K562 (cell line): ENCODE measurements around the gene NOLC1. TPM values are rescaled to one million over a fixed set of nuclear protein-coding genes. Genes with fewer than 3 reads are reported as not detected.

Source experiments
- ATF7 ChIP-seq: fragments of 450-650 bp; IDR thresholded peaks from 2 replicates; pipeline ENCODE4 v1.7.1; 2014; ENCODE audit warnings: mild to moderate bottlenecking, moderate library complexity
- EP400 ChIP-seq: fragments of 450-650 bp; IDR thresholded peaks from 2 replicates; pipeline ENCODE4 v1.6.1; 2017; ENCODE audit warnings: antibody characterized with exemption, mild to moderate bottlenecking, moderate library complexity
- KAT7 ChIP-seq: sonication (generic); formaldehyde crosslinking; IDR thresholded peaks from 2 replicates; pipeline ENCODE4 v1.8.0; 2022; ENCODE audit warnings: missing genetic modification reagents, mild to moderate bottlenecking, borderline replicate concordance
- KLF10 ChIP-seq: fragments of 250-450 bp; sonication (Bioruptor Pico); IDR thresholded peaks from 2 replicates; pipeline ENCODE4 v1.6.1; 2021; ENCODE audit warnings: matching md5 sums
- MAZ ChIP-seq, 2 experiments: fragments of 450-650 bp in 1 of 2; sonication (generic) in 1 of 2; formaldehyde crosslinking; IDR thresholded peaks in 1 of 2; conservative IDR thresholded peaks in 1 of 2; 2 replicates each; pipeline versions ENCODE4 v1.4.0 to v1.5.0; 2020; ENCODE audit warnings: mild to moderate bottlenecking in 1 of 2, missing genetic modification reagents in 1 of 2
- PTRF ChIP-seq: fragments of 450-650 bp; IDR thresholded peaks from 2 replicates; pipeline ENCODE4 v1.6.1; 2016; ENCODE audit warnings: mild to moderate bottlenecking, missing genetic modification characterization, missing compliant biosample characterization
- TEAD4 ChIP-seq, 2 experiments: sonication (generic) in 1 of 2; formaldehyde crosslinking in 1 of 2; IDR thresholded peaks; 2 replicates each; pipeline versions ENCODE4 v1.6.1 to v1.8.0; 2012 to 2022; ENCODE audit warnings: borderline replicate concordance in 1 of 2, inconsistent platforms in 1 of 2, low read length in 1 of 2, mild to moderate bottlenecking in 1 of 2, missing genetic modification reagents in 1 of 2
- ZNF175 ChIP-seq: fragments of 200-800 bp; sonication (Bioruptor generic); IDR thresholded peaks from 2 replicates; pipeline ENCODE4 v1.6.1; 2016; ENCODE audit warnings: low read depth, mild to moderate bottlenecking, missing genetic modification characterization, missing compliant biosample characterization
- ZNF197 ChIP-seq: fragments of 200-800 bp; sonication (Bioruptor generic); IDR thresholded peaks from 2 replicates; pipeline ENCODE4 v1.6.1; 2016; ENCODE audit warnings: low read depth, missing genetic modification characterization, missing compliant biosample characterization
- ZNF24 ChIP-seq: fragments of 450-650 bp; IDR thresholded peaks from 2 replicates; pipeline ENCODE4 v1.6.1; 2016
- ZNF780A ChIP-seq: fragments of 250-450 bp; sonication (Bioruptor Pico); IDR thresholded peaks from 2 replicates; pipeline ENCODE4 v1.5.0; 2021; ENCODE audit warnings: mild to moderate bottlenecking
- polyA plus RNA-seq, 8 experiments: library from polyadenylated mRNA; depleted of rRNA in 4 of 8; stranded (reverse) in 5 of 8; unstranded in 3 of 8; fragments of >200 nt; fragmentation: Nextera tagmentation in 2 of 8; fragmentation: Illumina TruSeq in 1 of 8; extraction: Ambion mirVana in 2 of 8; extraction: Trizol in 1 of 8; gene quantifications; 2 replicates each; pipeline versions ENCODE4 v1.2.1 to v1.2.3, GENCODE V29; 2011 to 2014; ENCODE audit warnings: inconsistent platforms in 1 of 8, missing spikeins in 1 of 8
- total RNA-seq, 7 experiments: library from RNA; depleted of rRNA in 6 of 7; stranded (reverse); fragments of >200 nt in 6 of 7; fragmentation: Illumina TruSeq in 2 of 7; extraction: Trizol in 2 of 7; gene quantifications; 2 replicates each; pipeline versions ENCODE4 v1.2.1 to v1.2.3, GENCODE V29; 2011 to 2021; ENCODE audit warnings: low replicate concordance in 1 of 7
- TF ChIP-seq, protein P1 (sequence below): fragments of 250-450 bp; sonication (Bioruptor Pico); IDR thresholded peaks from 2 replicates; pipeline ENCODE4 v1.8.0; 2021; ENCODE audit warnings: moderate library complexity, mild to moderate bottlenecking, inconsistent platforms
- TF ChIP-seq, protein P2 (sequence below), 2 experiments: fragments of 450-650 bp; formaldehyde crosslinking in 1 of 2; IDR thresholded peaks; 2 replicates each; pipeline versions ENCODE4 v1.4.0 to v1.6.1; 2014 to 2020; ENCODE audit warnings: mild to moderate bottlenecking in 2 of 2, borderline replicate concordance in 1 of 2, low read depth in 1 of 2
- TF ChIP-seq, protein P3 (sequence below): sonication (generic); formaldehyde crosslinking; IDR thresholded peaks from 2 replicates; pipeline ENCODE4 v1.8.1; 2023; ENCODE audit warnings: mild to moderate bottlenecking, missing genetic modification reagents, moderate library complexity

Gene NOLC1
- total and polyA plus RNA-seq, 9 of the 15 experiments (the other 6 are each of a cell fraction or from before 2014, with no cell fraction given): 102 to 310 (median 165) TPM

DNA sequence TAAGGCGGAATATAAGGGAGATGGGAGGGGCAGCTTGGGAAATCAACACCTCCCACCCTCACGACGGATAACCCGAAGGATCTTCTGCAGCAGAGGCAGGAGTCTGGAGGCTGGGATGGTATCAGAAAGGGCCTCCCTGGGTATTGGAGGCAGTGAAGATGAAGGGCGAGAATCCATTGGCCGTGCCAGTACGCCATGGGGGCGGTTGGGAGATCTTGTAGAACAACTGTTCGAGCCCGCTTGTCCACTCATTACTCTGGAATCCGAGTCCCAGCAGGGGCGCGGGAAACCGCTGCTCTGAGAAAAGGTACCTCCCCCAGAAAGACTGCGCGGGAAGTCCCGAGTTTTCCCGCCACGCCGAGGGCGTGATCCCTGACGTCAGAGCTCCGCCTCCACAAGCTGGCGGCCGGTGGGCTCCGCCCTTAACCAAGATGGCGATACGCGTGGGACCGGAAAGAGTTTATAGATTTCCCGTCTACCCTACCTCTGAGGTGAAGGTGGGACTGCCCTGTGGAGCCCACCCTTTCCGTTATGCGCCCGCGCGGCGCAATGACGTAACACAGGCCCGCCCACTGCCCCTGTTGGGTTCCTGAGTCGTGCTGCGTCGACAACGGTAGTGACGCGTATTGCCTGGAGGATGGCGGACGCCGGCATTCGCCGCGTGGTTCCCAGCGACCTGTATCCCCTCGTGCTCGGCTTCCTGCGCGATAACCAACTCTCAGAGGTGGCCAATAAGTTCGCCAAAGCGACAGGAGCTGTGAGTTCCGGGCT, at the start of gene NOLC1 (continued):
- TF ChIP-seq TEAD4 (IDR thresholded peaks at IDR 0.05; ENCODE audit: low read length): peak; percentile 70
- no peak for TF ChIP-seq TEAD4 (CRISPR knock-in tag; IDR thresholded peaks at IDR 0.05; ENCODE audit: borderline replicate concordance)
- TF ChIP-seq KLF10 (CRISPR knock-in tag): no peak
- no peak for TF ChIP-seq ZNF175 (CRISPR knock-in tag)
- TF ChIP-seq ZNF24: peak; percentile 90
- TF ChIP-seq KAT7: peak; percentile 86; the same call in 1 of the 2 replicates
- TF ChIP-seq ZNF780A (CRISPR knock-in tag): no peak
- no peak for TF ChIP-seq ZNF197 (CRISPR knock-in tag)
- TF ChIP-seq PTRF: no peak
- TF ChIP-seq, protein P1, sequence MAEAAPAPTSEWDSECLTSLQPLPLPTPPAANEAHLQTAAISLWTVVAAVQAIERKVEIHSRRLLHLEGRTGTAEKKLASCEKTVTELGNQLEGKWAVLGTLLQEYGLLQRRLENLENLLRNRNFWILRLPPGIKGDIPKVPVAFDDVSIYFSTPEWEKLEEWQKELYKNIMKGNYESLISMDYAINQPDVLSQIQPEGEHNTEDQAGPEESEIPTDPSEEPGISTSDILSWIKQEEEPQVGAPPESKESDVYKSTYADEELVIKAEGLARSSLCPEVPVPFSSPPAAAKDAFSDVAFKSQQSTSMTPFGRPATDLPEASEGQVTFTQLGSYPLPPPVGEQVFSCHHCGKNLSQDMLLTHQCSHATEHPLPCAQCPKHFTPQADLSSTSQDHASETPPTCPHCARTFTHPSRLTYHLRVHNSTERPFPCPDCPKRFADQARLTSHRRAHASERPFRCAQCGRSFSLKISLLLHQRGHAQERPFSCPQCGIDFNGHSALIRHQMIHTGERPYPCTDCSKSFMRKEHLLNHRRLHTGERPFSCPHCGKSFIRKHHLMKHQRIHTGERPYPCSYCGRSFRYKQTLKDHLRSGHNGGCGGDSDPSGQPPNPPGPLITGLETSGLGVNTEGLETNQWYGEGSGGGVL (CRISPR knock-in tag): no peak
- TF ChIP-seq, protein P2, sequence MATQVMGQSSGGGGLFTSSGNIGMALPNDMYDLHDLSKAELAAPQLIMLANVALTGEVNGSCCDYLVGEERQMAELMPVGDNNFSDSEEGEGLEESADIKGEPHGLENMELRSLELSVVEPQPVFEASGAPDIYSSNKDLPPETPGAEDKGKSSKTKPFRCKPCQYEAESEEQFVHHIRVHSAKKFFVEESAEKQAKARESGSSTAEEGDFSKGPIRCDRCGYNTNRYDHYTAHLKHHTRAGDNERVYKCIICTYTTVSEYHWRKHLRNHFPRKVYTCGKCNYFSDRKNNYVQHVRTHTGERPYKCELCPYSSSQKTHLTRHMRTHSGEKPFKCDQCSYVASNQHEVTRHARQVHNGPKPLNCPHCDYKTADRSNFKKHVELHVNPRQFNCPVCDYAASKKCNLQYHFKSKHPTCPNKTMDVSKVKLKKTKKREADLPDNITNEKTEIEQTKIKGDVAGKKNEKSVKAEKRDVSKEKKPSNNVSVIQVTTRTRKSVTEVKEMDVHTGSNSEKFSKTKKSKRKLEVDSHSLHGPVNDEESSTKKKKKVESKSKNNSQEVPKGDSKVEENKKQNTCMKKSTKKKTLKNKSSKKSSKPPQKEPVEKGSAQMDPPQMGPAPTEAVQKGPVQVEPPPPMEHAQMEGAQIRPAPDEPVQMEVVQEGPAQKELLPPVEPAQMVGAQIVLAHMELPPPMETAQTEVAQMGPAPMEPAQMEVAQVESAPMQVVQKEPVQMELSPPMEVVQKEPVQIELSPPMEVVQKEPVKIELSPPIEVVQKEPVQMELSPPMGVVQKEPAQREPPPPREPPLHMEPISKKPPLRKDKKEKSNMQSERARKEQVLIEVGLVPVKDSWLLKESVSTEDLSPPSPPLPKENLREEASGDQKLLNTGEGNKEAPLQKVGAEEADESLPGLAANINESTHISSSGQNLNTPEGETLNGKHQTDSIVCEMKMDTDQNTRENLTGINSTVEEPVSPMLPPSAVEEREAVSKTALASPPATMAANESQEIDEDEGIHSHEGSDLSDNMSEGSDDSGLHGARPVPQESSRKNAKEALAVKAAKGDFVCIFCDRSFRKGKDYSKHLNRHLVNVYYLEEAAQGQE (IDR thresholded peaks at IDR 0.05; ENCODE audit: borderline replicate concordance): no peak
- TF ChIP-seq, protein P2 (CRISPR knock-in tag; IDR thresholded peaks at IDR 0.05; ENCODE audit: low read depth): no peak
- peak in 1 of 2 experiments; percentile 92; a peak in 2 of 4 replicates for TF ChIP-seq MAZ (CRISPR knock-in tag; conservative IDR thresholded peaks at IDR 0.05 in 1 of 2, IDR thresholded peaks at IDR 0.05 in 1 of 2)
- peak; percentile 98 for TF ChIP-seq ATF7
- TF ChIP-seq EP400: peak; percentile 99
- TF ChIP-seq, protein P3, sequence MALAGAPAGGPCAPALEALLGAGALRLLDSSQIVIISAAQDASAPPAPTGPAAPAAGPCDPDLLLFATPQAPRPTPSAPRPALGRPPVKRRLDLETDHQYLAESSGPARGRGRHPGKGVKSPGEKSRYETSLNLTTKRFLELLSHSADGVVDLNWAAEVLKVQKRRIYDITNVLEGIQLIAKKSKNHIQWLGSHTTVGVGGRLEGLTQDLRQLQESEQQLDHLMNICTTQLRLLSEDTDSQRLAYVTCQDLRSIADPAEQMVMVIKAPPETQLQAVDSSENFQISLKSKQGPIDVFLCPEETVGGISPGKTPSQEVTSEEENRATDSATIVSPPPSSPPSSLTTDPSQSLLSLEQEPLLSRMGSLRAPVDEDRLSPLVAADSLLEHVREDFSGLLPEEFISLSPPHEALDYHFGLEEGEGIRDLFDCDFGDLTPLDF (CRISPR knock-in tag): peak; percentile 100
